ENCODE results near the gene SLC2A6. TPM values are rescaled to one million over a fixed set of nuclear protein-coding genes. Genes with fewer than 3 reads are reported as not detected.

The SLC2A6 gene
- total and polyA plus RNA-seq, 10 of the 15 experiments (the other 5 are each of a cell fraction or from before 2014, with no cell fraction given), result 1.1 to 37.9 (median 18.3) TPM

DNA sequence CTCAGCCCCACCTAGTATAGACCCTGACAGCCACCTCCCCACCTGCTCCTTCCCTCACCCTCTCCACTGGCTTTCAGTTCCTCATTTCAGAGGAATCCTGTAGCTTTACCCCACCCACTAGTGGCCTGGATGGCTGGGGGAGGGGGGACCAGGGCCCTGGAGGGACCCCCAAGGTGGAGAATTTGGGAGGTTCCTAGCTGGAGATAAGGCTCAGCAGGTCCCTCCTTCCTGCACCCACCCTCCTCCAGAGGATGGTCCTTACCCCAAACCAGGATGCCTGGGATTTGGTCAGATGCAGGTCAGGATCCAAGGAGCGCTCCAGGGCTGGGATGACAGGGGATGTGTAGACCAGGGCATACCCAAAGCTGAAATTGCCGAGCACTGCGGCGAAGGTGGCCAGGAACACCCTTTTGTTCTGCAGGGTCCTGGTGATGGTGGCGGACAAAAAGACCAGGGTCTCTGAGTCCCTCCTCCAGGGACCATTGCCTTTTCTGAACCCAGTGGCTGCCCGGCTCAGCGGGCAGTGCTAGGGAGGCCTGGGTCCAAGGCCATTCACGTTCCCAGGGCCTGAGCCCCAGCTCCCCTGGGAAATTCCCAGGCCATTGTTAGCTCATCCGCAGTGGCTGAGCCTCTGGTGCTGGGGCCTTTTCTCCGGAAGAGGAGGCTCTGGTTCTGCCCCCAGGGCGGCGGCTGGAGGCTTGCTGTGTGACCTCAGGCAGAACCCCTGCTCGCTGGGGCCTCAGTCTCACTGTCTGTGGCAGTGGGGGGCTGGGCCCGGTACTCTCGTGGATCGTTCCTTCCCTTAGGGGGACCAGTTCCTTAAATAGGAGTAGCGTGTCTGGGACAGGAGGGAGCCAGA lies 678 bp downstream of the SLC2A6 start (continued):
- TF ChIP-seq RAD21 (IDR thresholded peaks at IDR 0.05; ENCODE audit: insufficient read depth, low read depth, low read length), result no peak
- TF ChIP-seq, protein P1, sequence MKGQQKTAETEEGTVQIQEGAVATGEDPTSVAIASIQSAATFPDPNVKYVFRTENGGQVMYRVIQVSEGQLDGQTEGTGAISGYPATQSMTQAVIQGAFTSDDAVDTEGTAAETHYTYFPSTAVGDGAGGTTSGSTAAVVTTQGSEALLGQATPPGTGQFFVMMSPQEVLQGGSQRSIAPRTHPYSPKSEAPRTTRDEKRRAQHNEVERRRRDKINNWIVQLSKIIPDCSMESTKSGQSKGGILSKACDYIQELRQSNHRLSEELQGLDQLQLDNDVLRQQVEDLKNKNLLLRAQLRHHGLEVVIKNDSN (IDR thresholded peaks at IDR 0.05; ENCODE audit: borderline replicate concordance, extremely low read length, insufficient read depth, low read depth, low read length), result no peak
- peak; percentile 54; the same call in 1 of the 2 replicates for TF ChIP-seq POLR2AphosphoS5 (IDR thresholded peaks at IDR 0.05; ENCODE audit: low read length)
- TF ChIP-seq, protein P2, sequence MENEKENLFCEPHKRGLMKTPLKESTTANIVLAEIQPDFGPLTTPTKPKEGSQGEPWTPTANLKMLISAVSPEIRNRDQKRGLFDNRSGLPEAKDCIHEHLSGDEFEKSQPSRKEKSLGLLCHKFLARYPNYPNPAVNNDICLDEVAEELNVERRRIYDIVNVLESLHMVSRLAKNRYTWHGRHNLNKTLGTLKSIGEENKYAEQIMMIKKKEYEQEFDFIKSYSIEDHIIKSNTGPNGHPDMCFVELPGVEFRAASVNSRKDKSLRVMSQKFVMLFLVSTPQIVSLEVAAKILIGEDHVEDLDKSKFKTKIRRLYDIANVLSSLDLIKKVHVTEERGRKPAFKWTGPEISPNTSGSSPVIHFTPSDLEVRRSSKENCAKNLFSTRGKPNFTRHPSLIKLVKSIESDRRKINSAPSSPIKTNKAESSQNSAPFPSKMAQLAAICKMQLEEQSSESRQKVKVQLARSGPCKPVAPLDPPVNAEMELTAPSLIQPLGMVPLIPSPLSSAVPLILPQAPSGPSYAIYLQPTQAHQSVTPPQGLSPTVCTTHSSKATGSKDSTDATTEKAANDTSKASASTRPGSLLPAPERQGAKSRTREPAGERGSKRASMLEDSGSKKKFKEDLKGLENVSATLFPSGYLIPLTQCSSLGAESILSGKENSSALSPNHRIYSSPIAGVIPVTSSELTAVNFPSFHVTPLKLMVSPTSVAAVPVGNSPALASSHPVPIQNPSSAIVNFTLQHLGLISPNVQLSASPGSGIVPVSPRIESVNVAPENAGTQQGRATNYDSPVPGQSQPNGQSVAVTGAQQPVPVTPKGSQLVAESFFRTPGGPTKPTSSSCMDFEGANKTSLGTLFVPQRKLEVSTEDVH (IDR thresholded peaks at IDR 0.05; ENCODE audit: low read depth, partially characterized antibody), result no peak
- TF ChIP-seq, protein P3, sequence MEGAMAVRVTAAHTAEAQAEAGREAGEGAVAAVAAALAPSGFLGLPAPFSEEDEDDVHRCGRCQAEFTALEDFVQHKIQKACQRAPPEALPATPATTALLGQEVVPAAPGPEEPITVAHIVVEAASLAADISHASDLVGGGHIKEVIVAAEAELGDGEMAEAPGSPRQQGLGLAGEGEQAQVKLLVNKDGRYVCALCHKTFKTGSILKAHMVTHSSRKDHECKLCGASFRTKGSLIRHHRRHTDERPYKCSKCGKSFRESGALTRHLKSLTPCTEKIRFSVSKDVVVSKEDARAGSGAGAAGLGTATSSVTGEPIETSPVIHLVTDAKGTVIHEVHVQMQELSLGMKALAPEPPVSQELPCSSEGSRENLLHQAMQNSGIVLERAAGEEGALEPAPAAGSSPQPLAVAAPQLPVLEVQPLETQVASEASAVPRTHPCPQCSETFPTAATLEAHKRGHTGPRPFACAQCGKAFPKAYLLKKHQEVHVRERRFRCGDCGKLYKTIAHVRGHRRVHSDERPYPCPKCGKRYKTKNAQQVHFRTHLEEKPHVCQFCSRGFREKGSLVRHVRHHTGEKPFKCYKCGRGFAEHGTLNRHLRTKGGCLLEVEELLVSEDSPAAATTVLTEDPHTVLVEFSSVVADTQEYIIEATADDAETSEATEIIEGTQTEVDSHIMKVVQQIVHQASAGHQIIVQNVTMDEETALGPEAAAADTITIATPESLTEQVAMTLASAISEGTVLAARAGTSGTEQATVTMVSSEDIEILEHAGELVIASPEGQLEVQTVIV (IDR thresholded peaks at IDR 0.05; ENCODE audit: borderline replicate concordance, partially characterized antibody), result no peak
- 0 out of 2 replicates have a peak, but pooled peaks have one; percentile 22 for TF ChIP-seq NBN (IDR thresholded peaks at IDR 0.05)
- TF ChIP-seq SIN3A (IDR thresholded peaks at IDR 0.05; ENCODE audit: low read depth, low read length), result no peak; the same call in 1 of the 2 replicates
- 0 out of 2 replicates have a peak, but pooled peaks have one; percentile 38 for TF ChIP-seq MTA2 (IDR thresholded peaks at IDR 0.05; ENCODE audit: low read depth)
- peak; percentile 10 for TF ChIP-seq SIX5 (IDR thresholded peaks at IDR 0.05; ENCODE audit: low read depth, low read length, severe bottlenecking)
- TF ChIP-seq ZNF622 (IDR thresholded peaks at IDR 0.05), result no peak
- TF ChIP-seq NFYB (IDR thresholded peaks at IDR 0.05; ENCODE audit: insufficient read depth, low read depth, low read length), result no peak
